Measurements from ENCODE around the gene CHGA. TPM values are rescaled to one million over a fixed set of nuclear protein-coding genes. Genes with fewer than 3 reads are reported as not detected.
A peak's percentile ranks its signal among the peaks of the same experiment; 100 is the strongest.

The CHGA gene
- total and polyA plus RNA-seq, 10 donors = 0.09 to 0.20 TPM; not detected in 8

GRCh38 chr14:92934196-92935085, 11.5 kb downstream of the CHGA start:
- Histone ChIP-seq H3K4me1 (no peaks in the 10 kb centered on the region), H3K4me3 (no peak overlapping the region), H3K27me3 (replicated peaks in 1 of 7) (no peaks in the 10 kb centered on the region), H3K9me3 (no peaks in the 10 kb centered on the region), H3K36me3 (peaks cover 0 to 57% (median 28%) of the 10 kb centered on the region in 6 donors), H3K27ac (no peak overlapping the region)
- WGBS, 5 donors = 81 to 89% (median 86%) methylated on average over 12 to 19 of the region's 19 CpGs
- TF ChIP-seq POLR2AphosphoS5 (IDR thresholded peaks at IDR 0.05) (peak in 1 of 3 donors; percentile 5), CTCF (IDR thresholded peaks at IDR 0.05 in 8 of 11, conservative IDR thresholded peaks at IDR 0.05 in 3 of 11) (no peak)
- intact Hi-C loops (cut with DNase I; ENCODE audit: low total_unique reads) = no loop called here
- no peak for DNase-seq

DNA sequence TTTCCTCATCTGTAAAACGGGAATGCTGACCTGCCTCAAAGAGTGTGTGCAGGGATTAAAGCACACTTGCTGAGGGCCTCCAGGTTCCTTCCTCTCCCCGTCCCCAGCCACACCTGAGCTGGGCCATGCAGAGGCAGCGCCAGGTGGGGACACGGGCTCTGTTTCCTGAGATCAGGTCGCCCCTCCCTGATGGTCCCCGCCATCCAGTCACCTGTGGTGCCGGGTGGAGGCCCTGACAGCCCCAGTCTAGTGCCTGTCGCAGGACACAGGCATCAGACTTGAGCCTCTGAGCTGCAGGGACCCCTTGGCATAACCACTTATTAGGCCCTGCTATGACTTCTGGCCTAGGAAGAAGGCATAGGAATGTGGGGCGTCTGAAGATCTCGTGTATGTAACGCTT, 12.5 kb downstream of the CHGA start:
- intact Hi-C loops (cut with DNase I; ENCODE audit: low total_unique reads) = no loop called here
- Histone ChIP-seq H3K27me3 (replicated peaks in 1 of 7) (no peaks in the 10 kb centered on the region), H3K27ac (no peak overlapping the region), H3K4me1 (no peaks in the 10 kb centered on the region), H3K36me3 (peaks cover 0 to 67% (median 29%) of the 10 kb centered on the region in 6 donors), H3K4me3 (no peak overlapping the region), H3K9me3 (no peaks in the 10 kb centered on the region)
- no peak for DNase-seq
- TF ChIP-seq CTCF (IDR thresholded peaks at IDR 0.05 in 8 of 11, conservative IDR thresholded peaks at IDR 0.05 in 3 of 11) = no peak
- peak in 1 of 3 donors; percentile 6 for TF ChIP-seq POLR2AphosphoS5 (IDR thresholded peaks at IDR 0.05)
- no peak for TF ChIP-seq POLR2A (IDR thresholded peaks at IDR 0.05)
- 87 to 94% (median 94%) methylated on average over 9 to 11 of the region's 11 CpGs for WGBS, 5 donors

DNA sequence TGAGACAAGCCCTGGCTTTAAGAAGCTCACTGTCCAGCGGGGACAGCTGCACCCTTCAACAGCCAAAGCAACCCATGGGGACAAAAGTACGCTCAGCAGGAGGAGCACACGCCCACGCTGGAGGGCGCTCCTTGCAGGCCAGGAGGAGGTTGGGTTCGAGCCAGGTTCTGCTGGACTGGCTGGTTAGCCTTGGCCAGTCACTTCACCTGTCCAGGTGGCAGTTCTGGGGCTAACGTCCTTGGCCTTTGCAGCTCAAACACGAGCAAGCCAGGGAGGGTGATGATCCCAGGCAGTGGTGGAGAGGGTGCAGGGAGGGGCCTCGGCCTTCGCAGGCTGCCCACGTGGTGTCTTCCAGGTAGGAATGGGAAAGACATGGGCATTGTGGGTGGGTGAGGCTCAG, 13.1 kb downstream of the CHGA start:
- no peaks in the 10 kb centered on the region for H3K4me1 ChIP-seq
- intact Hi-C loops (cut with DNase I; ENCODE audit: low total_unique reads) = no loop called here
- 83 to 95% (median 94%) methylated on average over 6 to 11 of the region's 11 CpGs for WGBS, 5 donors

DNA sequence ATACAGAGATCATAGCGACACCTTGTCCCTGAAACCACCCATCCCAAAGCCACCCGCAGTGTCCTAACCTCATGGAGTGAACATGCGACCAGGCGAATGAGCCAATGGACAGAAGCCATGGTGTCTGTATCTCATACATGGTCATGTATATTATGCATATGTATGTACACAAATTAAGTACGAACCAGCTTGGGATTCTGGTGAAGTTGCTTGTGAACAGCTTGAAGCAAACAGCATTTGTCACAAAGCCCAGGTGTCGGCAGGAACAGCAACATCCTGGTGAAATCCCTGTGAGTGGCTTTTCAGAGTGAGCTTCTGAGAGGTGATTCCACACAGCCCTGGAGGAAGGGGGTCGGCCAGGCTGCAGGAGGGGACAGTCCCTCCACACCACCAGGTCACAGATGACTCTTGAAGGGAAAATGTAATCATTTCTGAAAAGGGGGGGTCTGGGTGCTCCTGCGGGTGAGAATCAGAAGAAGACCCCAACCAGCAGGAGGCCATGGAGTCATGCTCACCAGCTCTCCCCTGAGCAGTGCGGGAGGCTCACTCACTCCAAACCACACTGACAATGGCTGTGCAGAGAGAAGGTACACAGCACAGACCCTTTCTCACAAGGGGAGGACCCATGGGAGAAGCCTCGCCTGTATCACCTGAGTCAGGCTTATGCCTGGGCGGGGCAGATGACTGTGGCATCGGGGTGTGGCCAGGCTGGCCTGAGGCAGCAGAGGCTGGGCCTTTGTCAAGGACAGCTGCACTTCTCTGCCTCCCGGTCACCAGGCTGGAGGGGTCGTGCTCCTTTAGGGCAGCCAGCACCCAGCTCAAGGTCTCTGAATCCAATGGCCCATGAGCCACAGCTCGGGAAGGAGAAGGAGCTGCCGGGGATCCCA, 14.3 kb downstream of the CHGA start:
- Histone ChIP-seq H3K9me3 (no peaks in the 10 kb centered on the region), H3K27ac (no peak overlapping the region), H3K36me3 (peaks cover 0 to 86% (median 47%) of the 10 kb centered on the region in 6 donors), H3K4me3 (no peak overlapping the region), H3K4me1 (no peaks in the 10 kb centered on the region), H3K27me3 (replicated peaks in 1 of 7) (no peaks in the 10 kb centered on the region)
- intact Hi-C loops (cut with DNase I; ENCODE audit: low total_unique reads) = no loop called here
- no peak for DNase-seq
- WGBS, 5 donors = 85 to 93% (median 88%) methylated on average over 12 to 16 of the region's 16 CpGs
- no peak for TF ChIP-seq POLR2A (IDR thresholded peaks at IDR 0.05)
- TF ChIP-seq POLR2AphosphoS5 (IDR thresholded peaks at IDR 0.05) = peak in 1 of 3 donors; percentile 14
- TF ChIP-seq CTCF (IDR thresholded peaks at IDR 0.05 in 8 of 11, conservative IDR thresholded peaks at IDR 0.05 in 3 of 11) = no peak

More for the DNA sequence above, 13.1 kb downstream of the CHGA start:
- no peak for DNase-seq
- H3K27me3 ChIP-seq (replicated peaks in 1 of 7) = no peaks in the 10 kb centered on the region
- H3K4me3 ChIP-seq = no peak overlapping the region
- TF ChIP-seq POLR2AphosphoS5 (IDR thresholded peaks at IDR 0.05) = peak in 1 of 3 donors; percentile 32
- no peak for TF ChIP-seq POLR2A (IDR thresholded peaks at IDR 0.05)
- no peak overlapping the region for H3K27ac ChIP-seq
- H3K36me3 ChIP-seq = peaks cover 0 to 74% (median 35%) of the 10 kb centered on the region in 6 donors
- no peaks in the 10 kb centered on the region for H3K9me3 ChIP-seq
